HEK293 (cell line): ENCODE results near the gene B4GALT6.

Experiments used
- CTCF ChIA-PET: fragments of 350-600 bp; formaldehyde crosslinking; extraction: SDS; loops from one replicate; lab custom pipeline; 2021; ENCODE audit warnings: antibody characterized with exemption; lab: Yijun Ruan, JAX
- POLR2A ChIA-PET: fragments of 300-600 bp; formaldehyde crosslinking; extraction: SDS; loops from one replicate; lab custom pipeline; 2020; ENCODE audit warnings: antibody characterized with exemption, inconsistent platforms; lab: Yijun Ruan, JAX
- H3K27ac ChIP-seq: fragments of 200-500 bp; sonication (Bioruptor generic); 2 replicates; pipeline ENCODE4 v1.5.1; 2014; ENCODE audit warnings: low read depth, low read length, control low read depth, inconsistent platforms; ENCODE audit errors: extremely low read depth
- H3K36me3 ChIP-seq, 2 experiments: fragments of 200-500 bp in 1 of 2; sonication (Bioruptor generic) in 1 of 2; 1 replicate in 1 of 2; 2 replicates in 1 of 2; pipeline ENCODE4 v1.5.1; 2014 to 2017; ENCODE audit warnings: inconsistent platforms in 2 of 2, low read length in 2 of 2; ENCODE audit not compliant: control insufficient read depth in 2 of 2, insufficient read depth in 1 of 2
- H3K4me1 ChIP-seq: fragments of 200-500 bp; sonication (Bioruptor generic); 2 replicates; pipeline ENCODE4 v1.5.1; 2014; ENCODE audit warnings: mild to moderate bottlenecking, low read length, inconsistent platforms; ENCODE audit not compliant: control insufficient read depth, insufficient read depth
- H3K4me3 ChIP-seq: 2 replicates; pipeline ENCODE4 v1.5.1; 2011; ENCODE audit warnings: low read depth, mild to moderate bottlenecking, control low read depth, low read length, moderate library complexity
- H3K9me3 ChIP-seq: fragments of 200-500 bp; sonication (Bioruptor generic); 2 replicates; pipeline ENCODE4 v1.5.1; 2014; ENCODE audit warnings: low read depth, low read length, inconsistent platforms; ENCODE audit not compliant: control insufficient read depth, insufficient read depth
- BCL11B ChIP-seq: fragments of 450-650 bp; formaldehyde crosslinking; IDR thresholded peaks from 2 replicates; pipeline ENCODE4 v1.5.1; 2016; ENCODE audit warnings: low read depth, missing biosample characterization, missing genetic modification characterization
- HOXA7 ChIP-seq: sonication (generic); formaldehyde crosslinking; IDR thresholded peaks from 2 replicates; pipeline ENCODE4 v1.8.1; 2022; ENCODE audit warnings: missing genetic modification reagents, borderline replicate concordance
- TCF7L2 ChIP-seq: IDR thresholded peaks from 2 replicates; pipeline ENCODE4 v1.6.1; 2011; ENCODE audit warnings: low read depth, mild to moderate bottlenecking, inconsistent platforms, low read length, moderate library complexity, borderline replicate concordance
- WT1 ChIP-seq: fragments of 450-650 bp; formaldehyde crosslinking; IDR thresholded peaks from 2 replicates; pipeline ENCODE4 v1.5.1; 2016; ENCODE audit warnings: missing biosample characterization, missing genetic modification characterization
- ZBTB11 ChIP-seq: fragments of 450-650 bp; formaldehyde crosslinking; conservative IDR thresholded peaks from 2 replicates; pipeline ENCODE4 v1.5.1; 2016; ENCODE audit warnings: low read depth, missing biosample characterization, missing genetic modification characterization
- ZEB2 ChIP-seq: fragments of 450-650 bp; formaldehyde crosslinking; IDR thresholded peaks from 2 replicates; pipeline ENCODE4 v1.5.1; 2016; ENCODE audit warnings: missing biosample characterization, missing genetic modification characterization
- ZFP69B ChIP-seq: fragments of 450-650 bp; formaldehyde crosslinking; IDR thresholded peaks from 2 replicates; pipeline ENCODE4 v1.5.1; 2016; ENCODE audit warnings: missing biosample characterization, missing genetic modification characterization
- ZNF18 ChIP-seq: fragments of 450-650 bp; formaldehyde crosslinking; IDR thresholded peaks from 2 replicates; pipeline ENCODE4 v1.5.1; 2016; ENCODE audit warnings: missing biosample characterization, missing genetic modification characterization
- ZNF280C ChIP-seq: fragments of 450-650 bp; formaldehyde crosslinking; IDR thresholded peaks from 2 replicates; pipeline ENCODE4 v1.5.1; 2016; ENCODE audit warnings: missing biosample characterization, missing genetic modification characterization
- ZNF292 ChIP-seq: fragments of 450-650 bp; formaldehyde crosslinking; IDR thresholded peaks from 2 replicates; pipeline ENCODE4 v1.5.1; 2016; ENCODE audit warnings: low read depth, missing biosample characterization, missing genetic modification characterization, borderline replicate concordance
- ZNF311 ChIP-seq: fragments of 450-650 bp; formaldehyde crosslinking; IDR thresholded peaks from 2 replicates; pipeline ENCODE4 v1.5.1; 2017; ENCODE audit warnings: missing biosample characterization, missing genetic modification characterization, borderline replicate concordance
- ZNF423 ChIP-seq: fragments of 450-650 bp; formaldehyde crosslinking; IDR thresholded peaks from 2 replicates; pipeline ENCODE4 v1.5.1; 2016; ENCODE audit warnings: missing biosample characterization, missing genetic modification characterization
- ZNF449 ChIP-seq: fragments of 450-650 bp; formaldehyde crosslinking; IDR thresholded peaks from 2 replicates; pipeline ENCODE4 v1.5.1; 2017; ENCODE audit warnings: missing biosample characterization, mild to moderate bottlenecking, missing genetic modification characterization, moderate library complexity
- ZNF600 ChIP-seq: fragments of 450-650 bp; formaldehyde crosslinking; IDR thresholded peaks from 2 replicates; pipeline ENCODE4 v1.5.1; 2016; ENCODE audit warnings: missing biosample characterization, missing genetic modification characterization
- ZNF658 ChIP-seq: fragments of 450-650 bp; formaldehyde crosslinking; IDR thresholded peaks from 2 replicates; pipeline ENCODE4; 2016; ENCODE audit warnings: missing biosample characterization, missing genetic modification characterization
- ZNF670 ChIP-seq: fragments of 450-650 bp; formaldehyde crosslinking; IDR thresholded peaks from 2 replicates; pipeline ENCODE4 v1.5.1; 2016; ENCODE audit warnings: missing biosample characterization, missing genetic modification characterization, low read depth
- ZNF704 ChIP-seq: fragments of 450-650 bp; formaldehyde crosslinking; IDR thresholded peaks from 2 replicates; pipeline ENCODE4 v1.5.1; 2016; ENCODE audit warnings: missing biosample characterization, missing genetic modification characterization
- ZNF76 ChIP-seq: fragments of 450-650 bp; formaldehyde crosslinking; IDR thresholded peaks from 2 replicates; pipeline ENCODE4; 2016; ENCODE audit warnings: low read depth, missing biosample characterization, missing genetic modification characterization, borderline replicate concordance
- ZNF768 ChIP-seq: fragments of 450-650 bp; formaldehyde crosslinking; IDR thresholded peaks from 2 replicates; pipeline ENCODE4 v1.5.1; 2018; ENCODE audit warnings: missing biosample characterization, mild to moderate bottlenecking, missing genetic modification characterization
- ZNF777 ChIP-seq: fragments of 450-650 bp; formaldehyde crosslinking; IDR thresholded peaks from 2 replicates; pipeline ENCODE4 v1.5.1; 2017; ENCODE audit warnings: missing biosample characterization, missing genetic modification characterization, borderline replicate concordance

B4GALT6 gene

GRCh38 chr18:31578126-31578525, 106.3 kb downstream of the B4GALT6 start (continued):
- TF ChIP-seq ZNF18 (tag by site-specific recombination) = no peak
- TF ChIP-seq ZEB2 = no peak
- no peak for TF ChIP-seq ZNF76 (tag by site-specific recombination)
- TF ChIP-seq WT1 (tag by site-specific recombination) = no peak
- no peak for TF ChIP-seq ZNF280C
- TF ChIP-seq ZBTB11 (tag by site-specific recombination) = no peak
- no peak for TF ChIP-seq ZNF704 (tag by site-specific recombination)
- no peak for TF ChIP-seq ZNF600

GRCh38 chr18:31577195-31577594, 107.2 kb downstream of the B4GALT6 start:
- POLR2A ChIA-PET = interaction anchor here (1.6 kb wide), 1 partner anchor 33 kb away, joined by 3 read pairs; no protein-coding TSS in a partner anchor
- H3K4me1 ChIP-seq = no peaks in the 10 kb centered on the region

More at GRCh38 chr18:31577195-31577594, 107.2 kb downstream of the B4GALT6 start:
- no peak overlapping the region for H3K27ac ChIP-seq
- TF ChIP-seq HOXA7 (CRISPR knock-in tag) (no peak), ZFP69B (tag by site-specific recombination) (no peak), ZNF777 (tag by site-specific recombination) (no peak), ZNF292 (tag by site-specific recombination) (no peak), BCL11B (tag by site-specific recombination) (no peak), ZNF423 (no peak), ZNF768 (no peak), ZNF658 (no peak), ZNF670 (no peak), ZNF311 (tag by site-specific recombination) (no peak), ZNF18 (tag by site-specific recombination) (no peak), ZNF449 (tag by site-specific recombination) (no peak), ZEB2 (no peak), TCF7L2 (no peak)
- H3K9me3 ChIP-seq = no peaks in the 10 kb centered on the region
- no peak overlapping the region for H3K4me3 ChIP-seq
- no peaks in the 10 kb centered on the region for H3K36me3 ChIP-seq
- CTCF ChIA-PET = interaction anchor here (0.6 to 2.5 kb wide), 3 partner anchors 14 to 146 kb away, joined by 3 to 9 read pairs (median 4); no protein-coding TSS in a partner anchor
